HepG2 (cell line): ENCODE measurements around the gene FAM168A.

ENCODE experiments used
- BCL3 ChIP-seq: sonication (generic); formaldehyde crosslinking; IDR thresholded peaks from 2 replicates; pipeline ENCODE4 v1.5.1; 2020; ENCODE audit warnings: mild to moderate bottlenecking, missing genetic modification reagents, moderate library complexity
- EP300 ChIP-seq, 3 experiments: sonication (generic) in 1 of 3; formaldehyde crosslinking in 1 of 3; IDR thresholded peaks; 2 replicates each; pipeline versions ENCODE4 v1.5.1 to v1.6.1; 2011 to 2020; ENCODE audit warnings: low read depth in 2 of 3, low read length in 2 of 3, borderline replicate concordance in 1 of 3, improper control_type of control experiment in 1 of 3, mild to moderate bottlenecking in 1 of 3, missing genetic modification reagents in 1 of 3, moderate library complexity in 1 of 3
- FOXP1 ChIP-seq, 2 experiments: fragments of 450-650 bp in 1 of 2; IDR thresholded peaks; 2 replicates each; pipeline ENCODE4 v1.6.1; 2017 to 2018; ENCODE audit warnings: antibody characterized with exemption in 1 of 2
- NR2C2 ChIP-seq: sonication (generic); formaldehyde crosslinking; IDR thresholded peaks from 2 replicates; pipeline ENCODE4 v1.4.0; 2020; ENCODE audit warnings: missing genetic modification reagents, mild to moderate bottlenecking, moderate library complexity, borderline replicate concordance
- NR3C1 ChIP-seq: sonication (generic); formaldehyde crosslinking; IDR thresholded peaks from 2 replicates; pipeline ENCODE4 v1.4.0; 2020; ENCODE audit warnings: missing genetic modification reagents
- ZBTB33 ChIP-seq: sonication (generic); formaldehyde crosslinking; IDR thresholded peaks from 2 replicates; pipeline ENCODE4 v1.4.0; 2020; ENCODE audit warnings: missing genetic modification reagents
- ZFP36L1 ChIP-seq: sonication (generic); formaldehyde crosslinking; IDR thresholded peaks from 2 replicates; pipeline ENCODE4 v1.8.0; 2022; ENCODE audit warnings: mild to moderate bottlenecking, missing genetic modification reagents, moderate library complexity
- TF ChIP-seq, protein P1 (sequence below): sonication (generic); formaldehyde crosslinking; IDR thresholded peaks from 2 replicates; pipeline ENCODE4 v1.5.0; 2020; ENCODE audit warnings: mild to moderate bottlenecking, missing genetic modification reagents, moderate library complexity

GRCh38 chr11:73592640-73593039 is 5.3 kb downstream of the FAM168A start:
- no peak for TF ChIP-seq NR2C2 (CRISPR knock-in tag)
- TF ChIP-seq ZFP36L1 (CRISPR knock-in tag): no peak
- TF ChIP-seq, protein P1, sequence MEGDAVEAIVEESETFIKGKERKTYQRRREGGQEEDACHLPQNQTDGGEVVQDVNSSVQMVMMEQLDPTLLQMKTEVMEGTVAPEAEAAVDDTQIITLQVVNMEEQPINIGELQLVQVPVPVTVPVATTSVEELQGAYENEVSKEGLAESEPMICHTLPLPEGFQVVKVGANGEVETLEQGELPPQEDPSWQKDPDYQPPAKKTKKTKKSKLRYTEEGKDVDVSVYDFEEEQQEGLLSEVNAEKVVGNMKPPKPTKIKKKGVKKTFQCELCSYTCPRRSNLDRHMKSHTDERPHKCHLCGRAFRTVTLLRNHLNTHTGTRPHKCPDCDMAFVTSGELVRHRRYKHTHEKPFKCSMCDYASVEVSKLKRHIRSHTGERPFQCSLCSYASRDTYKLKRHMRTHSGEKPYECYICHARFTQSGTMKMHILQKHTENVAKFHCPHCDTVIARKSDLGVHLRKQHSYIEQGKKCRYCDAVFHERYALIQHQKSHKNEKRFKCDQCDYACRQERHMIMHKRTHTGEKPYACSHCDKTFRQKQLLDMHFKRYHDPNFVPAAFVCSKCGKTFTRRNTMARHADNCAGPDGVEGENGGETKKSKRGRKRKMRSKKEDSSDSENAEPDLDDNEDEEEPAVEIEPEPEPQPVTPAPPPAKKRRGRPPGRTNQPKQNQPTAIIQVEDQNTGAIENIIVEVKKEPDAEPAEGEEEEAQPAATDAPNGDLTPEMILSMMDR (CRISPR knock-in tag): no peak
- TF ChIP-seq NR3C1 (CRISPR knock-in tag): no peak
- no peak for TF ChIP-seq FOXP1 (IDR thresholded peaks at IDR 0.05)
- no peak for TF ChIP-seq FOXP1 (CRISPR knock-in tag; IDR thresholded peaks at IDR 0.05)
- no peak for TF ChIP-seq ZBTB33 (CRISPR knock-in tag)
- no peak for TF ChIP-seq EP300 (IDR thresholded peaks at IDR 0.05; ENCODE audit: low read depth in 2 of 2, low read length in 2 of 2)
- no peak for TF ChIP-seq EP300 (CRISPR knock-in tag; IDR thresholded peaks at IDR 0.05; ENCODE audit: borderline replicate concordance)
- TF ChIP-seq BCL3 (CRISPR knock-in tag): no peak
